Measurements from ENCODE around the gene RARG. TPM values are rescaled to one million over a fixed set of nuclear protein-coding genes. Genes with fewer than 3 reads are reported as not detected.

Gene RARG
- total RNA-seq, 1 donor from 2014 or later = 10.1 TPM

DNA sequence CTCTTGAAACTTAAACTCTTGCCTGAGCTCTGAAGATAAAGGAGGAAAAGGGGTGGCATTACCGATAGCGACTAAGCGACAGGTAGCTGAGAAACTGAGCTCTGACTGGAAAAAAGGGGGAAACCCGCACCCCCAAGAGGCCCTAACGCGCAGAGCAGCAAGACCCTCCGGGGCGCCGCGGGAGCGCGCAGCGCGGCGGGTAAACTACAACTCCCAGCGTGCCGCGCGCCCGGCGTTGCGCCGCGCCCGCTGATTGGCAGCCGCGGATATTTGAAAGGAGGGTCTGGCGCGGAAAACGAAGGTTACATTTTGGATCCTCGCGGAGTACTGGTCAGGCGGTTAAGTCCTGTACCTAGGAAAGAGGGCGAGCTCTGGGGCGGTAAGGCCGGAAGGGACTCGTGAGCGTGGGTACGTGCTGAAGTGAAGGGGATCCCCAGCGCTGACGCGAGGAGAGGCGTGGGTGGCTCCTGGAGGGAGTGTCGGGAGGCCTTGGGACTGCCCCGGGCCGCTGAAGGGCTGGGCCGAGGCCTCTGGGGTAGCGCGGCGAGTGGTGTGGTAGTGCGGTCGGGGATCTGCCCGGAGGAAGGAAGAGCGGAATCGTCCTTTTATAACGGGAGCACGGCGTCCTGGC is 36.1 kb upstream of the RARG start, which contains the start of gene ESPL1:
Gene ESPL1 (plus strand): TSS at position 301 of the 631 bp plus-strand sequence. CDS start 468 bp downstream, outside the sequence.
- no peaks in the 10 kb centered on the region for H3K36me3 ChIP-seq (ENCODE audit: insufficient read depth, low read length)
- no peaks in the 10 kb centered on the region for H3K27me3 ChIP-seq (ENCODE audit: insufficient read depth, low read length)
- H3K79me2 ChIP-seq (ENCODE audit: insufficient read depth, low read length) = peaks cover 31% of the 10 kb centered on the region
- H4K20me1 ChIP-seq (ENCODE audit: insufficient read depth, low read length) = no peaks in the 10 kb centered on the region
- peak within 1 kb of the TSS; percentile 91 for H3K4me3 Mint-ChIP-seq (ENCODE audit: unreplicated experiment)
- peaks cover 6% of the 10 kb centered on the region for H3K27me3 Mint-ChIP-seq (ENCODE audit: low read depth, unreplicated experiment)
- H2AFZ ChIP-seq (ENCODE audit: low read depth, low read length) = peak within 1 kb of the TSS; percentile 89
- no peaks in the 10 kb centered on the region for H3K9me3 Mint-ChIP-seq (ENCODE audit: unreplicated experiment)
- peak within 1 kb of the TSS; percentile 80 for H3K9ac ChIP-seq (ENCODE audit: low read length)
- H3K4me3 ChIP-seq (ENCODE audit: insufficient read depth, low read depth, low read length) = peak within 1 kb of the TSS; percentile 80
- no peak for TF ChIP-seq EZH2 (IDR thresholded peaks at IDR 0.05; ENCODE audit: insufficient read depth, low read length)
- TF ChIP-seq, protein P1, sequence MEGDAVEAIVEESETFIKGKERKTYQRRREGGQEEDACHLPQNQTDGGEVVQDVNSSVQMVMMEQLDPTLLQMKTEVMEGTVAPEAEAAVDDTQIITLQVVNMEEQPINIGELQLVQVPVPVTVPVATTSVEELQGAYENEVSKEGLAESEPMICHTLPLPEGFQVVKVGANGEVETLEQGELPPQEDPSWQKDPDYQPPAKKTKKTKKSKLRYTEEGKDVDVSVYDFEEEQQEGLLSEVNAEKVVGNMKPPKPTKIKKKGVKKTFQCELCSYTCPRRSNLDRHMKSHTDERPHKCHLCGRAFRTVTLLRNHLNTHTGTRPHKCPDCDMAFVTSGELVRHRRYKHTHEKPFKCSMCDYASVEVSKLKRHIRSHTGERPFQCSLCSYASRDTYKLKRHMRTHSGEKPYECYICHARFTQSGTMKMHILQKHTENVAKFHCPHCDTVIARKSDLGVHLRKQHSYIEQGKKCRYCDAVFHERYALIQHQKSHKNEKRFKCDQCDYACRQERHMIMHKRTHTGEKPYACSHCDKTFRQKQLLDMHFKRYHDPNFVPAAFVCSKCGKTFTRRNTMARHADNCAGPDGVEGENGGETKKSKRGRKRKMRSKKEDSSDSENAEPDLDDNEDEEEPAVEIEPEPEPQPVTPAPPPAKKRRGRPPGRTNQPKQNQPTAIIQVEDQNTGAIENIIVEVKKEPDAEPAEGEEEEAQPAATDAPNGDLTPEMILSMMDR (IDR thresholded peaks at IDR 0.05; ENCODE audit: insufficient read depth, low read depth, low read length) = no peak
- H3K9me3 ChIP-seq (ENCODE audit: insufficient read depth, low read depth, low read length) = no peaks in the 10 kb centered on the region
- H3K4me2 ChIP-seq (ENCODE audit: low read length) = peak within 1 kb of the TSS; percentile 84
- H3K27ac Mint-ChIP-seq (ENCODE audit: unreplicated experiment) = peak within 1 kb of the TSS; percentile 69
- peaks cover 9% of the 10 kb centered on the region for H3K4me1 ChIP-seq (ENCODE audit: insufficient read depth, low read length)
- H3K27ac ChIP-seq (ENCODE audit: low read depth, low read length) = peak within 1 kb of the TSS; percentile 67
- H3K36me3 Mint-ChIP-seq (ENCODE audit: low read depth, unreplicated experiment) = peaks cover 6% of the 10 kb centered on the region
- peaks cover 3% of the 10 kb centered on the region for H3K4me1 Mint-ChIP-seq (ENCODE audit: low read depth, unreplicated experiment)
- FAIRE-seq (no peak), DNase-seq (ENCODE audit: low read depth) (peak; percentile 57)

DNA sequence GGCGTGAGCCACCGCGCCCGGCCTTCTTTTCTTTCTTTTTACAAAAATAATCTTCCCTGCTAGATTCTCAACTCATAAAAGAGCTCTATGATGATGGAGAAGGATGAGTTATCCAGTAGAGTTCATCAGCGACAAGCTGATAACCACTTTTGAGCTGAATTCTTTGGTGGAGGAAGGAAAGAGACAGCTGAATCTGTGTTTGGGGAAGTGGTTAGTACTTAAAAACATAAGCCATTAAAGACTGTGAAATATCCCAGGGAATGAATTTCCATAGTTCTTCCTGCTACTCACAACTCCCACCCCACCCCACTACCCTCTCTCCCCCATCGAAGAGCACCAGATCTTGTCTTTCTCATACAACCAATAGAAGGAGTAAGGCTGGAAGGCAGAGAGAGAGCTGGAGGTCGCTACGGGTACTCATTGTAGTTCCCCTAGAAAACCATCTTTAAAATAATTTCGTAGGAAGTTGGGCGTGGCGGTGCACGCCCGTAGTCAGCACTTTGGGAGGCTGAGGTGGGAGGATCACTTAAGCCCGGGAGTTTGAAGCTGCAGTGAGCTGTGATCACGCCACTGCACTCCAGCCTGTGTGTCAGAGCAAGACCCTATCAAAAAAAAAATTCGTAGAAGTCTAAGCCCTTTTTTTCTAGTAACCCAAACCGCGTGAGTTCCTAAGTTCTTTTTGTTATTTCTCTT is 35.4 kb upstream of the RARG start:
- TF ChIP-seq, protein P1 (IDR thresholded peaks at IDR 0.05; ENCODE audit: insufficient read depth, low read depth, low read length) = no peak
- no peak for TF ChIP-seq EZH2 (IDR thresholded peaks at IDR 0.05; ENCODE audit: insufficient read depth, low read length)
- Histone ChIP-seq H3K79me2 (ENCODE audit: insufficient read depth, low read length) (peaks cover 31% of the 10 kb centered on the region), H2AFZ (ENCODE audit: low read depth, low read length) (peak overlapping the region; percentile 89), H3K27me3 (ENCODE audit: insufficient read depth, low read length) (no peaks in the 10 kb centered on the region), H3K4me1 (ENCODE audit: insufficient read depth, low read length) (peaks cover 9% of the 10 kb centered on the region), H3K9ac (ENCODE audit: low read length) (peak overlapping the region; percentile 80), H3K4me3 (ENCODE audit: insufficient read depth, low read depth, low read length) (peak overlapping the region; percentile 80), H3K36me3 (ENCODE audit: insufficient read depth, low read length) (no peaks in the 10 kb centered on the region), H3K9me3 (ENCODE audit: insufficient read depth, low read depth, low read length) (no peaks in the 10 kb centered on the region), H3K4me2 (ENCODE audit: low read length) (peak overlapping the region; percentile 84), H3K27ac (ENCODE audit: low read depth, low read length) (no peak overlapping the region), H4K20me1 (ENCODE audit: insufficient read depth, low read length) (no peaks in the 10 kb centered on the region)
- FAIRE-seq (no peak), DNase-seq (ENCODE audit: low read depth) (no peak)
- Mint-ChIP-seq H3K36me3 (ENCODE audit: low read depth, unreplicated experiment) (peaks cover 6% of the 10 kb centered on the region), H3K4me1 (ENCODE audit: low read depth, unreplicated experiment) (peaks cover 3% of the 10 kb centered on the region), H3K27ac (ENCODE audit: unreplicated experiment) (peak overlapping the region; percentile 53), H3K27me3 (ENCODE audit: low read depth, unreplicated experiment) (peaks cover 6% of the 10 kb centered on the region), H3K9me3 (ENCODE audit: unreplicated experiment) (no peaks in the 10 kb centered on the region), H3K4me3 (ENCODE audit: unreplicated experiment) (peak overlapping the region; percentile 91)

Measured in astrocyte (in vitro differentiated cells and primary cell).